Panc1 (cell line): ENCODE data around the gene SHISAL1.

ENCODE experiments used
- CTCF ChIP-seq: fragments of 450-650 bp; IDR thresholded peaks from 2 replicates; pipeline ENCODE4 v1.5.1; 2017; ENCODE audit warnings: mild to moderate bottlenecking
- REST ChIP-seq, 2 experiments: IDR thresholded peaks; 2 replicates each; pipeline ENCODE4 v1.6.1; 2011 to 2012; ENCODE audit warnings: low read depth in 2 of 2, control low read depth in 1 of 2, low read length in 1 of 2, mild to moderate bottlenecking in 1 of 2, moderate library complexity in 1 of 2; ENCODE audit not compliant: insufficient read depth in 1 of 2

- no peak for TF ChIP-seq CTCF
- no peak for TF ChIP-seq REST (IDR thresholded peaks at IDR 0.05; ENCODE audit: insufficient read depth in 1 of 2, low read depth in 2 of 2, low read length in 1 of 2)
Measured at GRCh38 chr22:44288913-44289312, 23.8 kb downstream of the SHISAL1 start.
